GM12875 (cell line): ENCODE results near the gene FMNL2.

Experiments used
- H3K4me3 ChIP-seq: one replicate; pipeline ENCODE4 v1.5.1; 2011; ENCODE audit warnings: low read depth, low read length, control low read depth
- TF ChIP-seq, protein P1 (sequence below): IDR thresholded peaks from 2 replicates; pipeline ENCODE4 v1.5.1; 2011; ENCODE audit warnings: low read depth, mild to moderate bottlenecking, control low read depth, inconsistent platforms, low read length, moderate library complexity, borderline replicate concordance; ENCODE audit not compliant: insufficient read depth

Gene FMNL2

DNA sequence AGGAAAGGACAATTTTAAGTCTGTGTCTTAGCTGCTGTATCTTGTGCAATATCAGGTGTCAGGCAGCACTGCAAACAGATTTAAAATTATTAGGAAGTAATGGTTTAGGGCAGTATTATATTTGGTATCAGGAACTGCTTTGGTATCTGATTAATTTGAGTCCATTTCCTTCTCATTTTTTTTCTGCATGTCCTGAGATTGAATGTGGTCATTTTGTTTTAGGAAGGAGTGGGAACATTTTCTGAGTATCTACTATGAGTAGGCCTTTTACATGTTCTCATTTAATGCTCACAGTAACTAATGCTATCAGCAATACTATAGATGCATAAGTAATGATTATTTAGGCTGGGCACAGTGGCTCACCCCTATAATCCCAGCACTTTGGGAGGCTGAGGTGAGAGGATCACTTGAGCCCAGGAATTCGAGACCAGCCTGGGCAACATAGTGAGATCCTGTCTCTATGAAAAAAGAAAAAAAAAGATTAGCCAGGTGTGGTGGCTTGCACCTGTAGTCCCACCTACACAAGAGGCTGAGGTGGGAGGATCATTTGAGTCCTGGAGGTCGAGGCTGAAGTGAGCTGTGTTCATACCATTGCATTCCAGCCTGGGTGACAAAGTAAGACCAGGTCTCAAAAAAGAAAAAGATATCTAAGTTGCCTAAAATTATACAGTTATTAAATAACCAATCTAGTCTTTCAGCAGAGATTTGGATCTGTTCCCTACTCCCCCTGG, 4.7 kb downstream of the FMNL2 start:
- H3K4me3 ChIP-seq = no peak overlapping the region
- TF ChIP-seq, protein P1, sequence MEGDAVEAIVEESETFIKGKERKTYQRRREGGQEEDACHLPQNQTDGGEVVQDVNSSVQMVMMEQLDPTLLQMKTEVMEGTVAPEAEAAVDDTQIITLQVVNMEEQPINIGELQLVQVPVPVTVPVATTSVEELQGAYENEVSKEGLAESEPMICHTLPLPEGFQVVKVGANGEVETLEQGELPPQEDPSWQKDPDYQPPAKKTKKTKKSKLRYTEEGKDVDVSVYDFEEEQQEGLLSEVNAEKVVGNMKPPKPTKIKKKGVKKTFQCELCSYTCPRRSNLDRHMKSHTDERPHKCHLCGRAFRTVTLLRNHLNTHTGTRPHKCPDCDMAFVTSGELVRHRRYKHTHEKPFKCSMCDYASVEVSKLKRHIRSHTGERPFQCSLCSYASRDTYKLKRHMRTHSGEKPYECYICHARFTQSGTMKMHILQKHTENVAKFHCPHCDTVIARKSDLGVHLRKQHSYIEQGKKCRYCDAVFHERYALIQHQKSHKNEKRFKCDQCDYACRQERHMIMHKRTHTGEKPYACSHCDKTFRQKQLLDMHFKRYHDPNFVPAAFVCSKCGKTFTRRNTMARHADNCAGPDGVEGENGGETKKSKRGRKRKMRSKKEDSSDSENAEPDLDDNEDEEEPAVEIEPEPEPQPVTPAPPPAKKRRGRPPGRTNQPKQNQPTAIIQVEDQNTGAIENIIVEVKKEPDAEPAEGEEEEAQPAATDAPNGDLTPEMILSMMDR = no peak

DNA sequence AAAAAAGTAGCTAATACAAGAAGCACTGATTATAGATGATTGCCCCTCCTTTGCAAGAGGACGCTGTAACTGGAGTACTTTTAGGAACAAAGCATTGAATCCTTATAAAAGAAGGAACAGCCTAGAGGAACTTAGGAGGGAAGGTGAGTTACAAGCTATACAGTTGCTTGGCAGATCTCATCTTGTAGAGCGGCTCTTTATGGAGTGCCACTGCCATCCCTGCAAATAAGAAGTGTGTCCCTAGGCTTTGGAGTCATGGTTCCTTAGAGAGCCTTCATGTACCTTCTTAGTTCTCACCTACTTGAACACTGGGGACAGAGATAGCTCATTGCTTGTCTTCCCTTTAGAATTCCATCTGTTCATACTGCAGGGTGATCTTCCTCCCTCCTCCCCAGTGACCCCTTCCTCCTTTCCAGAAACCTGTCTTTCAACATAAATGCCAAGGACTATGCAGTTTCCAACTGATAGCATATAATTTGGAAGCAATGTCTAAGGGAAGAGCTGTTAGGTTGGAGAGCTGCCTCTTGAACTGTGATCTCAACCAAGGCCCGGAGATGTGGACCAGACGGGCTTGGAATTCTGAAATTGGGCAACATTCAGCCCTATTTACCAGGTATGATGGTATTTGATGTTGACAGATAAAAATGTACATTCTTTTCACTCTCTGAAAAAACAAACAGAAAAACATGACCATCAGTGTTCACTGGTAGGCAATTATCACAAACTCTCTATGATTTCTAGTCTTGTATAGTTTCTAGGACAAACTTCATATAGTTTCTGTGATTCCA, 7.5 kb downstream of the FMNL2 start:
- TF ChIP-seq, protein P1 = no peak
- no peak overlapping the region for H3K4me3 ChIP-seq

DNA sequence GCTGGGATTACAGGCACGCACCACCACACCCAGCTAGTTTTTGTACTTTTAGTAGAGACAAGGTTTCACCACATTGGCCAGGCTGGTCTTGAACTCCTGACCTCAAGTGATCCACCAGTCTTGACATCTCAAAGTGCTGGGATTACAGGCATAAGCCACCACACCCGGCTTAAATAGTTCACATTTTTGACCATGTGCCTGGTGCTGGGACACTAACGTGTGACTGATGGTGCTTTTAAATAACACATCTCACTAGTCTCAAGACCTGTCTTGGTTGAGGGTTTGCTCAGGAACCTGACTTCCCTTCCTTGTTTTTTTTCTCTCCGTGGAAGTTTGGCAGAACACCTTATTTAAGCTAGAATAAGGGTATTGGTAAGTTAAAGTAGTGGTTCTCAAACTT, 8.5 kb downstream of the FMNL2 start:
- H3K4me3 ChIP-seq = no peak overlapping the region
- TF ChIP-seq, protein P1 = no peak

DNA sequence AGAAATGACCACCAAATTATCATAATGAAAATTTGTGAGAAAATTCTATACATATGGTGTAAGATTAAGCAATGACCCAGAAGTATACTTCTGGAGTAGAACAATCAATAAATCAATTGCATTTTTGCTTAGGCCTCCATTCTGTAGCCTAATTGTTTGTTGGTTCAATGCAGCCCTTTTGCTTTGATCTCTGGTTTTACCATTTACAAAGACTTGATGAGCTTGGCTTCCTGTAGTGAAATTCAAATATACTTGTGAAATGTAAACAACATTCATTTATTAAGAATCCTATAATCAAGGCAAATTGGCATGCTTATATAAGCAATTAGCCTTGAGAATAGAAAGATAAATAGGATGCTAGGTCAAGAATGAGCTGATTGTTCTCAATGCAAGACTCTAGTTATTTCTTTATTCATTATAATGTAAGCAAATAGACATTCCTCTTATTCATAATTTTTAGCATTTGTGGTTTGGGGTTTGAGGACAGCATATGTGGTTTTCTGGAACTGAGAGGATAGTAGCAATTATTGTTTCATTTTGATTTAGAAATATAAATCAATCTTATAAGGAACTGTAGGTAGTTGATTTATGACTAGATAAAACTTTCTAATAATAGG, 9.7 kb downstream of the FMNL2 start:
- no peak overlapping the region for H3K4me3 ChIP-seq

DNA sequence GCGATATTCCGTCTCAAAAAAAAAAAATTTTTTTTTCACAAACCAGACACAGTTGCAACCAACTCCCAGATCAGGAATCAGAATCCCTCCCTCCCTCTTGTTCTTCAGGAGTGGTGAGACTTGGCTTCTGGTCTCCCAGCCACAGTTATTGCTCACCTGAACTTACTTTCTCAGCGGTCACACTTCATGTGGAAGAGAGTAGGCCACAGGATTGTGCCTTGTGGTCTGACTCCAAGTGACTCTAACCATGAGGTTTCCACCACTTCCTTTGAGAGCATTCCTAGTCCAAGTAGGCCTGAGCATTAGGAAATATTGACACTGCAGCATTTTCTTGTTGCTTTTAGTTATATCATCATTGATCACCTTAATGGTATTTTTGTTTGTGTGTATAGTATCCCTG, 12.1 kb downstream of the FMNL2 start:
- no peak overlapping the region for H3K4me3 ChIP-seq
- TF ChIP-seq, protein P1 = no peak

More for the DNA sequence above, 9.7 kb downstream of the FMNL2 start:
- TF ChIP-seq, protein P1 = no peak

DNA sequence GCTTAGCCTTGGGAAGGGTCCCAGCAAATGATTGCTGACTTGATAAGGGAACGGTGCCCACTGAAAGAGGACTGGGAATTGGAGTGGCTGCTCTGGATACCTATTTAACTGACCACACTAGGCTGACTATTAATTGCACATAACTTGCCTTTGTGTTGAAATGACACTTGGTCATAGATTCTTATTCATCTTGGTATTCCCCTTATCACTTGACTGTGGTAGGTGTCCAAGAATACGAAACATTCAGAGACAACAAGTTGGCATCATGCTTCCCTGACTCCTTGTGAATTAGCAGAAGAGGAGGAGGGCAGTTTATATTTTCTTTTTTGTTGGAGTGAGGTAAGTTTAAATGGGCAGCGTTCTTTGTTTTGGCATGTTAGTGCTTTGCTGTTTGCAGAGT, 13.4 kb downstream of the FMNL2 start:
- no peak overlapping the region for H3K4me3 ChIP-seq
- TF ChIP-seq, protein P1 = no peak

DNA sequence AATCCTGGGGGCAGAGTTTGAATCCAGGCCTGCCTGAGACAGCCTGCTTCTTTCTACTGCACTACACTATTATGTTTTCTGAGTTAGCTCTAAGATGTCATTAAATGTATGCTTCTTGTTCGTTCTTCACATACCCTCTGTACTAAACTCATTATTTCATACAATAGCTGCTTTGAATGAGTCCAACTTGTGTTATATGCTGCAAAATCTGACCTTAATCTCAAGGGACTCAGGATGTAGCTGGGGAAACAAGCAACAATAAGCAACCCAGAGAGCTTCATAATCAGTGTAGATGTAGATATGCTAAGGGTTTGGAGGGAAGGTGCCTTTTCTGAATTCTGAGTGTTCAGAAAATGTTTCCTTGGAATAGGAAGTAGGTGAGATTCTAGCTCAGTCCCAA, 14.4 kb downstream of the FMNL2 start:
- no peak overlapping the region for H3K4me3 ChIP-seq
- TF ChIP-seq, protein P1 = no peak
